ENCODE measurements around the gene IFI16.
A peak's percentile ranks its signal among the peaks of the same experiment; 100 is the strongest.
"Not testable (repeated sequence)": the region's sequence is repeated elsewhere in the genome, so short reads cannot be mapped to it uniquely, and the experiment has no call there.

The IFI16 gene

DNA sequence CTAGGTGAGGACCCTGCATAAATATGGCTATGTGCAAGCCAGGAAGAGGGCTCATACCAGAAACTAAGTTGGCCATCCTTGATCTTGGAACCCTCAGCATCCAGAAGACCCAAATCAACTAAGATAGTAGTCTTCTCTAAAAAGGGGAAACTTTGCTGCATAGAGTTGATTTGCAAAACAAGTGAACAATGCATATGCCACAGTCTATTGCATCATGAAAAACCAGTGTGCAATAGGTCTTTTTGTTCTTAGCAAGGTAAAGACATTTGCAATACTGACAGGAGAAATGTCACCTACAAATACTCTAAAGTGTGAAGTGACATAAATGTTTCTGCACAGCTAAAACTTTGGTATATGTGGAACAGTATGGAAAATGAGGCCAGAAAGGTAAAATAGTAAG lies 2.0 kb upstream of the IFI16 start:
- DNase-seq (ENCODE audit: low spot score): no peak

DNA sequence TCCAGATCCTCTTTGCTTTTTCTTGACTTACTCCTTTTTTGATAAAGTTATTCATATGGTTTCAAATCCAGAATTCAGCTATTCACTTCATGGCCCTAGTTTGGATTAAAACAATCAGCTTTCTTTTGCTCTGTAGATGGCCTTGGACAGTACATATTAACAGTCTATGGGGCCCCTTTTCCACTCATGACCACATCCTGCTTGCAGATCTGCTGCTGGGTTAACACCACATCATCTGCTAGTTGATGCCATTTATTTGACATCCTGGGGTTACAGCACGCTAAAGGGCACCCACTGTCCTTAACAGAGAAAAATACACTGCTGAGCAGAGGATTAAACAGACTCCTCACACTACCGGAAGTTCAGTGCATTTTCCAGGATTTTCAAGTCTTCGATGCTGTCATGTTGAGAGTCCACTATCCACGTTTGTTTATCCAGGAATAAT lies 941 bp upstream of the IFI16 start:
- no peak for DNase-seq (ENCODE audit: low spot score)

GRCh38 chr1:159009287-159009686 lies 420 bp upstream of the IFI16 start:
- no peak for DNase-seq (ENCODE audit: low spot score)

- DNase-seq (ENCODE audit: low spot score): no peak
Observed at GRCh38 chr1:159010391-159010790, 684 bp downstream of the IFI16 start.

GRCh38 chr1:159011001-159011400 lies 1.3 kb downstream of the IFI16 start:
- not testable (repeated sequence) for DNase-seq (ENCODE audit: low spot score)

DNA sequence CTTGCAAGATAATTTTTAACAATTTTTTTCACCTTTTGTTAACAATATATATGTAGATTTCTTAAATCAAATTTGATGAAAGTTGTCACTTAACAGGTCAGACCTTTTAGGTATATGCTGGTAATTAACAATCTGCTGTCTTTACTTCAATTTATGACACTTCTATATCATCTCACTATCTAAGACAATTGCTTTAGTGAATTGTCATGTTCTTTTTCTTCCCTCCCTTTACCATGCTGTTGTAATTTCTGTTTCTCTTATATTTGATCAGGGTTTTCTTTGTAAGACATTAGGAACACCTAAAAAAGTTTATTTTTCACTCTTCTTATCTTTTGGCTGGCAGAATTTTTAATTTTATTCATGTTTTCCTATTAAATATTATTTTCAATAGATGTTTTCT lies 2.0 kb downstream of the IFI16 start:
- DNase-seq (ENCODE audit: low spot score): no peak

- peak; percentile 47 for DNase-seq (ENCODE audit: low spot score)
Observed at GRCh38 chr1:159012495-159012894, 2.8 kb downstream of the IFI16 start.

DNA sequence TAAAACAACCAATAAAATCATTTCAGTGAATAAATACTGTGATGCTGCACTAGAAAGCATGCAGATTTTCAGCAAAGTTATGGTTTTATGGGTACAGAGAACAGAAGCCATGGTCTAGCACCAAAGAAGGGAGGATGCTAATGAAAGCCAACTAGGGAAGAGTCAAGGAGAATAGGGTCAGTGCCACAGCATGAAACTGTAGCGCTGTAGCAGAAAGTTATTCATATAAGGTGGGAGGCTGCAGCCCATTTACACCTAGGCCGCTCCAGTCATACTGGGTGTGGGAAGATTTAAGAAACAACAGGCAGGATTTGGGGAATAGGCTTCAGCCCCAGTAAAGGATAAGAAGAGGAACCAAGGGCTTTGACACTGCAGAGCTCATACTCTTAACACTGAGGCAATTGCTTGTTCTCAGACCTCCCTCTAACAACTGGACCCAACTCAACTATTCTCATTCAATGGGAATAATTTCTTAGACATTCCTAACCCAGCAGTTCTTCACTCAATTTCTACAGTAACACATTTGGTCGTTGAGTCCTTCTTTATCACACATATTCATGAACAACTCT lies 4.4 kb downstream of the IFI16 start:
- DNase-seq (ENCODE audit: low spot score): no peak

DNA sequence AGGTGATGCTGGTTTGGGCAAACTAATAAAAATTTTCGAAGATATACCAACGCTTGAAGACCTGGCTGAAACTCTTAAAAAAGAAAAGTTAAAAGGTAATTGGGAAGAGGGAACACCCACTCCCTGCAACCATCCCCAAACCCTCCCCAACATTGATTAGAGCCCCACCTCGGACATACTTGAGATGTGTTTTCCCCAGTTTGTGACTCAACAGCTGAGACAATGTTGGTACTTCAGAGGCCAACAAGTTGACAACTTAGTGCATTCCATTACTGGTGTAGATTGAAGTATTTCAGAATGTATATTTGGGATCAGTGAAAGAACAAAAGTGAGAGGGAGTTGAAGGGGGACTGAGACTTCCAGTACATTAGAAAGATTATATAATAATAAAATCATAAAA lies 5.1 kb downstream of the IFI16 start:
- DNase-seq (ENCODE audit: low spot score): no peak

- DNase-seq (ENCODE audit: low spot score): peak; percentile 88
Observed at GRCh38 chr1:159015440-159015909, 5.8 kb downstream of the IFI16 start.

GRCh38 chr1:159023723-159024122 lies 14.0 kb downstream of the IFI16 start:
- no peak for DNase-seq (ENCODE audit: low spot score)

DNA sequence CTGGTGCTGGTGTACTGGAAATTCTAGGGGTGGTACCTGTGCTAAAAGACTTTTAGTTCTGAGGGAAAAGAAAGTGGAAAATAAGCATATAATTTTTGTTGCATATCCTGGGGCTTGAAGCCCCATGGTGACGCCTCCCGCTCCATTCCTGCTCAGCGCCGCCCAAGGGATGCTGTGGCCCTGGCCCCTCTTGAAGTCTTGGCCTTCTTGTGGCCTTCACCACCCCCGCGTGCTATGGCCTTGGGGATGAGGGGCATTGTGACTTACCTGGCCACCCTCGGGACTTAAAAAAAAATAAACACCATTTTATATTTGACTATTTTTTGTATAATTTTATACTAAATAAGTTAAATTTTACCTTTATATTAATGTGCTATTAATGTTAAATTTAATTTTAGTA lies 15.3 kb downstream of the IFI16 start:
- DNase-seq (ENCODE audit: low spot score): no peak

GRCh38 chr1:159026841-159027240 lies 17.1 kb downstream of the IFI16 start:
- DNase-seq (ENCODE audit: low spot score): not testable (repeated sequence)

DNA sequence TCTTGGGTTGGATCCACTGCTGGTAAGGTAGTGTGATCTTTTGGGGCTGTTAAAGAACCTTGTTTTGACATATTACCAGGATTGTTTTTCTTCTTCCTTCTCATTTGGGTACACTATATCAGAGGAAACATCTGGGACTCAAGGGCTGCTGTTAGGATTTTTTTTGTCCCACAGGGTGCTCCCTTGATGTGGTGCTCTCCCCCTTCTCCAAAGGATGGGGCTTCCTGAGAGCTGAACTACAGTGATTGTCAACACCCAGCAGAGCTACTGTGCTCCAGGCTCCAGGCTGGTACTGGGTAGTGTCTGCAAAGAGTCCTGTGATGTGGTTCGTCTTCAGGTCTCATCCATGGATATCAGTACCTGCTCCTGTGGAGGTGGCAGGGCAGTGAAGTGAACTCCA lies 20.6 kb downstream of the IFI16 start:
- DNase-seq (ENCODE audit: low spot score): no peak

- no peak for DNase-seq (ENCODE audit: low spot score)
Observed at GRCh38 chr1:159030877-159031447, 21.3 kb downstream of the IFI16 start.

DNA sequence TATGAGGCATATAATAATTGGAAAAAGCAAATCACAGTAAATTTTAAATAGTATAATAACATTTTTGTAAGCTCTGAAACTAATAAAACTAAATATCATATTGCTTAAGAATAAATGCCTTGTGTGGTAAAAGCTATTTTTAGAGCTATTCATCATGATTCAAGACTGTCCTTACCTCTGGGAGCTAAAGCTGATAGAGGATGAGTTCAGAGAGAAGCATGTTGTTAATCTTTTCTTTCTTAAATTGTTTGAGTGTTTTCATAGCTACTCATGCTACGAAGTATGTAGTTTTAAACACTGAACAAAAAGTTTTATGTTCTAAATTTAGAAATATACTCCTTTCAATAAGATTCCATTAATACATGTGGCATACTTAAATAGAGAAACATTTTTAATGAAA lies 30.5 kb downstream of the IFI16 start:
- no peak for DNase-seq (ENCODE audit: low spot score)

- no peak for DNase-seq (ENCODE audit: low spot score)
Observed at GRCh38 chr1:159040893-159041724, 31.4 kb downstream of the IFI16 start.

GRCh38 chr1:159046486-159046885 lies 36.8 kb downstream of the IFI16 start:
- DNase-seq (ENCODE audit: low spot score): not testable (repeated sequence)

GRCh38 chr1:159051436-159051835 lies 41.7 kb downstream of the IFI16 start:
- DNase-seq (ENCODE audit: low spot score): no peak

DNA sequence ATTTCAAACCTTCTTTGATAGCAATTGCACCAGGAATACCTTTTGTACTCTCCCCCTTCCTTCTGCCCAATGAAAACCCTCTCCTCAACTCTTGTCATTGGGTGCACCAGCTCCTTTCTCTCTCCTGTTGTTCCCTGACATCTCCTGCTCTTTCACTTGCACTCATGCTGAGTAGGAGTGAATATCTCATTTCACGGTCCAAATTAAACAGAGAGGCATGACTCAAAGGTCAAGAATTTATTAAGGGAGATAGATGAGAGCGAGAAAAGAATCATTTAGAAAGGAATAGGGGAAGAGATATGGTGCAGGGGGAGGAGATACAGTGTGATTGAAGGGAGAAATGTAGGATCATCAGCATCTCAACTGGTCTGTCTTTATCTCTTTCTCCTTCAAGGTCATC lies 44.7 kb downstream of the IFI16 start:
- DNase-seq (ENCODE audit: low spot score): no peak

GRCh38 chr1:159055181-159055641 lies 45.5 kb downstream of the IFI16 start:
- no peak for DNase-seq (ENCODE audit: low spot score)

DNA sequence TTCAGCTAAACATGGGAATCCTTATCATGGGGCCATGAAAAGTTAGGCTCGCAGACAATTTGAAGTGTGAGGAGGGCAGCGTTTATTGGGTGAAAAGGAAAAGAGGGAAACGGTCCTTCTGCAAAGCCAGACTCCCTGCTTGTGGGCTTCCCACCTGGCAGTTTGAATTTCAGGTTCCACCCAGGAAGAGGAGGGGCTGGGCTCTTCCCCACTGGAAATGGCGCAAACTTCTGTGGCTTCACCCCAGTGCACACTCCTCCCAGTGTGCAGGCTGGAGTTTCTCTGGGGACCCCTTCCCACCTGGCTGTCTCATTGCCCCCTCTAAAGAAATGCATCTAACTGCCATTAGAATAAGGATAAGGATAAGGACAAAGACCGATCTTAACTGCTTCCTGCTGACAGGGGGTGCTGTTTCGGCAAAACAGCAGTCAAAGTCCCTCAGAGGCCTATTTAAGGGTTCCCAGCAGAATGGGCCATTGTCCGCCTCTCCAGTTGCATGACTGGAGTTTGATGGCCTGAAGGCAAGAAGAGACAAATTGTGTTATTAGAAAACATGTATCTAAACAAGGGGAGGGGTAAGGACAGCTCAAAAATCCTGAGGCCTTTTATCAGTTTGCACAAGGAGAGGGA lies 46.5 kb downstream of the IFI16 start:
- peak; percentile 53 for DNase-seq (ENCODE audit: low spot score)

DNA sequence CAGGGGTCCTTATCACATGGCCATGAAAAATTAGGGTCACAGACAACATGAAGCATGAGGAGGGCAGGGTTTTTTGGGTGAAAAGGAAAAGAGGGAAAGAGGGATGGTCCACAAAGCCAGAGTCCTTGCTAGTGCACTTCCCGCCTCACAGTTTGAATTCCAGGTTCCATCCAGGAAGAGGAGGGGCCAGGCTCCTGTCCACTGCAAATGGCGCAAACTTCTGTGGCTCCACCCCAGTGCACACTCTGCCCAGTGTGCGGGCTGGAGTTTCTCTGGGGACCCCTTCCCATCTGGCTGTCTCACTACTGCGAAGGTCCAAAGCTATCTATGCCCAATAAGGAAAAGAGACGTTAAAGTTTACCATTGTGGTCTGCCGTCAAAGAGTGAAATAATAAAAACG lies 49.0 kb downstream of the IFI16 start:
- DNase-seq (ENCODE audit: low spot score): no peak

Measured in pons (tissue), 1 donor.